IMR-90 (cell line): ENCODE data around the gene CRACDL. TPM values are rescaled to one million over a fixed set of nuclear protein-coding genes. Genes with fewer than 3 reads are reported as not detected.

Experiments
- ATAC-seq: fragments of 200-7000 bp; cut with Tn5 transposase; 2 replicates; pipeline ENCODE4 v1.9.1; 2020; ENCODE audit warnings: low read depth, mild to moderate bottlenecking, moderate library complexity
- BruUV-seq: library from RNA; stranded (reverse); fragments of 400-500 nt; replicated peaks from 2 replicates; lab custom pipeline; 2021; lab: Mats Ljungman, UMichigan
- CTCF ChIA-PET: fragments of 300-600 bp; formaldehyde crosslinking; extraction: SDS; loops from one replicate; lab custom pipeline; 2021; ENCODE audit warnings: antibody characterized with exemption; lab: Yijun Ruan, JAX
- POLR2A ChIA-PET: fragments of 300-600 bp; sonication (Branson Sonifier 250); formaldehyde crosslinking; loops from one replicate; lab custom pipeline; 2022; ENCODE audit warnings: antibody characterized with exemption; ENCODE audit not compliant: unreplicated experiment; lab: Charles Lee
- DNase-seq: peaks from one replicate; pipeline ENCODE4 v3.0.0; 2013
- H2AFZ ChIP-seq: replicated peaks from 2 replicates; pipeline ENCODE3; 2013; ENCODE audit warnings: low read length, mild to moderate bottlenecking; ENCODE audit not compliant: poor library complexity
- H2AK5ac ChIP-seq: 2 replicates; pipeline ENCODE4 v1.6.1; 2013; ENCODE audit warnings: low read depth, low read length, inconsistent platforms
- H2AK9ac ChIP-seq: replicated peaks from 2 replicates; pipeline ENCODE3; 2013; ENCODE audit warnings: mild to moderate bottlenecking, low read depth, low read length, moderate library complexity; ENCODE audit not compliant: poor library complexity
- H2BK120ac ChIP-seq: 2 replicates; pipeline ENCODE4 v1.6.1; 2013; ENCODE audit warnings: low read depth, low read length, inconsistent platforms
- H2BK15ac ChIP-seq: 3 replicates; pipeline ENCODE4 v1.6.1; 2013; ENCODE audit warnings: low read depth, low read length, inconsistent platforms
- H2BK20ac ChIP-seq: 2 replicates; pipeline ENCODE4 v1.6.1; 2013; ENCODE audit warnings: low read depth, mild to moderate bottlenecking, inconsistent platforms, low read length, moderate library complexity
- H2BK5ac ChIP-seq: 2 replicates; pipeline ENCODE4 v1.6.1; 2013; ENCODE audit warnings: mild to moderate bottlenecking, low read depth, low read length, inconsistent platforms; ENCODE audit not compliant: poor library complexity, severe bottlenecking
- H3K14ac ChIP-seq: replicated peaks from 2 replicates; pipeline ENCODE4 v1.6.1; 2013; ENCODE audit warnings: low read depth, low read length, inconsistent platforms
- H3K18ac ChIP-seq: 2 replicates; pipeline ENCODE4 v1.6.1; 2013; ENCODE audit warnings: low read depth, low read length, control low read depth
- H3K23ac ChIP-seq: 2 replicates; pipeline ENCODE4 v1.6.1; 2013; ENCODE audit warnings: low read depth, low read length, inconsistent platforms
- H3K27ac ChIP-seq: 2 replicates; pipeline ENCODE4 v1.5.1; 2013; ENCODE audit warnings: mild to moderate bottlenecking, control low read depth, low read length; ENCODE audit not compliant: insufficient read depth
- H3K27me3 ChIP-seq: 2 replicates; pipeline ENCODE4 v1.6.1; 2013; ENCODE audit warnings: low read length; ENCODE audit not compliant: control insufficient read depth, insufficient read depth
- H3K36me3 ChIP-seq: 2 replicates; pipeline ENCODE4 v1.6.1; 2013; ENCODE audit warnings: low read length, mixed read lengths; ENCODE audit not compliant: control insufficient read depth, insufficient read depth
- H3K4ac ChIP-seq: 2 replicates; pipeline ENCODE4 v1.6.1; 2013; ENCODE audit warnings: low read depth, low read length, inconsistent platforms
- H3K4me1 ChIP-seq: 2 replicates; pipeline ENCODE4 v1.6.1; 2013; ENCODE audit warnings: low read length, mixed read lengths; ENCODE audit not compliant: control insufficient read depth, insufficient read depth
- H3K4me2 ChIP-seq: 2 replicates; pipeline ENCODE4 v1.6.1; 2013; ENCODE audit warnings: low read depth, mild to moderate bottlenecking, control low read depth, low read length, moderate library complexity
- H3K4me3 ChIP-seq: 2 replicates; pipeline ENCODE4 v1.5.1; 2013; ENCODE audit warnings: low read depth, mild to moderate bottlenecking, control low read depth, low read length, moderate library complexity; ENCODE audit not compliant: insufficient read depth
- H3K56ac ChIP-seq: 2 replicates; pipeline ENCODE4 v1.6.1; 2013; ENCODE audit warnings: low read length, inconsistent platforms; ENCODE audit not compliant: insufficient read depth; ENCODE audit errors: extremely low read depth
- H3K79me1 ChIP-seq, 2 experiments: 2 replicates each; pipeline ENCODE4 v1.6.1; 2013; ENCODE audit warnings: low read length in 2 of 2, inconsistent platforms in 1 of 2, low read depth in 1 of 2
- H3K9ac ChIP-seq: 2 replicates; pipeline ENCODE4 v1.6.1; 2013; ENCODE audit warnings: low read depth, low read length, control low read depth
- H3K9me1 ChIP-seq: 2 replicates; pipeline ENCODE4 v1.6.1; 2013; ENCODE audit warnings: low read length, inconsistent platforms; ENCODE audit not compliant: insufficient read depth
- H3K9me3 ChIP-seq: 2 replicates; pipeline ENCODE4 v1.6.1; 2013; ENCODE audit warnings: low read length; ENCODE audit not compliant: control insufficient read depth, insufficient read depth
- H4K20me1 ChIP-seq: 2 replicates; pipeline ENCODE4 v1.6.1; 2013; ENCODE audit warnings: low read length, inconsistent platforms; ENCODE audit not compliant: insufficient read depth
- H4K5ac ChIP-seq: 2 replicates; pipeline ENCODE4 v1.6.1; 2013; ENCODE audit warnings: mild to moderate bottlenecking, low read depth, low read length, control low read depth
- H4K8ac ChIP-seq, 2 experiments: 2 replicates each; pipeline ENCODE4 v1.6.1; 2013; ENCODE audit warnings: low read depth in 2 of 2, low read length in 2 of 2, control low read depth in 1 of 2, inconsistent platforms in 1 of 2
- H4K91ac ChIP-seq: 2 replicates; pipeline ENCODE4 v1.6.1; 2013; ENCODE audit warnings: low read depth, low read length, inconsistent platforms; ENCODE audit not compliant: insufficient read depth
- CTCF ChIP-seq: conservative IDR thresholded peaks from 2 replicates; pipeline ENCODE4 v1.5.1; 2012; ENCODE audit warnings: mild to moderate bottlenecking, low read depth, low read length, improper control_type of control experiment
- ELK1 ChIP-seq: fragments of 150-350 bp; IDR thresholded peaks from 2 replicates; pipeline ENCODE4 v1.6.1; 2016; ENCODE audit warnings: low read depth, mild to moderate bottlenecking, low read length, moderate library complexity, borderline replicate concordance
- MAFK ChIP-seq: IDR thresholded peaks from 2 replicates; pipeline ENCODE4 v1.6.1; 2012; ENCODE audit warnings: low read depth, low read length, improper control_type of control experiment
- POLR2A ChIP-seq: IDR thresholded peaks from 2 replicates; pipeline ENCODE4 v1.6.1; 2012; ENCODE audit warnings: mild to moderate bottlenecking, low read depth, low read length
- RCOR1 ChIP-seq: IDR thresholded peaks from 2 replicates; pipeline ENCODE4 v1.6.1; 2012; ENCODE audit warnings: mild to moderate bottlenecking, low read length, improper control_type of control experiment; ENCODE audit not compliant: insufficient replicate concordance
- WGBS, 2 experiments: methylation state at CpG; one replicate each; pipeline versions ENCODE4 v1.1.5 to v1.1.7; 2013; ENCODE audit warnings: missing lambda C conversion rate in 2 of 2; ENCODE audit not compliant: insufficient read length in 1 of 2; ENCODE audit errors: extremely low coverage in 2 of 2; 5-methylcytosine and 5-hydroxymethylcytosine counted together
- dilution Hi-C: fragments of 300-500 bp; cut with HindIII; formaldehyde crosslinking; loops from one replicate; pipeline ENCODE4 v1.14.3; 2018; ENCODE audit warnings: low sequenced_read_pairs; ENCODE audit not compliant: unreplicated experiment
- in situ Hi-C: fragments of 300-500 bp; cut with MboI; formaldehyde crosslinking; loops from 3 replicates; pipeline ENCODE4 v1.14.3; 2019; ENCODE audit warnings: low sequenced_read_pairs, inconsistent platforms, mixed read lengths
- intact Hi-C: fragments of 100-400 bp; cut with micrococcal nuclease; formaldehyde crosslinking; loops from 2 replicates; pipeline ENCODE4 v1.10.0; 2022
- polyA plus RNA-seq, 3 experiments: library from polyadenylated mRNA; depleted of rRNA; stranded (reverse); fragments of >200 nt; gene quantifications; 2 replicates each; pipeline ENCODE4 v1.2.3, GENCODE V29; 2012; ENCODE audit warnings: low replicate concordance in 1 of 3
- total RNA-seq: library from RNA; depleted of rRNA; stranded (reverse); fragments of >200 nt; gene quantifications from 2 replicates; pipeline ENCODE4 v1.2.3, GENCODE V29; 2012

The CRACDL gene
- total and polyA plus RNA-seq, 2 of the 4 experiments (the other 2 are of a cell fraction) = not detected

GRCh38 chr2:98914713-98915580 is 21.1 kb downstream of the CRACDL start:
- Histone ChIP-seq H2AK9ac (no peak overlapping the region), H3K36me3 (no peaks in the 10 kb centered on the region), H2AK5ac (no peak overlapping the region), H4K20me1 (no peaks in the 10 kb centered on the region), H3K23ac (no peak overlapping the region), H3K14ac (no peak overlapping the region), H3K79me1 (no peaks in the 10 kb centered on the region), H3K27me3 (peaks cover 2% of the 10 kb centered on the region; the same call in 1 of the 2 replicates), H3K27ac (no peak overlapping the region), H2BK5ac (no peak overlapping the region), H3K18ac (no peak overlapping the region), H4K91ac (no peak overlapping the region), H2BK20ac (no peak overlapping the region), H2BK15ac (no peak overlapping the region), H4K5ac (no peak overlapping the region), H3K9ac (no peak overlapping the region), H3K56ac (no peak overlapping the region), H3K9me3 (no peaks in the 10 kb centered on the region), H2AFZ (no peak overlapping the region), H3K4me2 (no peak overlapping the region), H3K4me1 (peaks cover 3% of the 10 kb centered on the region; the same call in 1 of the 2 replicates), H4K8ac (no peak overlapping the region), H3K9me1 (no peaks in the 10 kb centered on the region), H3K4me3 (no peak overlapping the region), H3K4ac (no peak overlapping the region), H2BK120ac (no peak overlapping the region)
- dilution Hi-C loops (no loop called here), intact Hi-C loops (no loop called here), in situ Hi-C loops (no loop called here)
- ATAC-seq (no peak), DNase-seq (no peak)
- TF ChIP-seq MAFK = no peak
- no peak for TF ChIP-seq ELK1
- no peak for TF ChIP-seq CTCF
- TF ChIP-seq POLR2A = no peak
- no peak for TF ChIP-seq RCOR1
- 79% methylated on average over 2 of the region's 10 CpGs; no CpG with 5 or more reads in 1 of the 2 experiments for WGBS, 2 experiments
- ChIA-PET CTCF (interaction anchor here (0.6 kb wide), 1 partner anchor 132 kb away, joined by 3 read pairs; no protein-coding TSS in a partner anchor), POLR2A (no interaction called here)
- BruUV-seq = no TSS peak
